GM21423 (cell line): ENCODE data around the gene YIPF1.
"Not testable (repeated sequence)": the region's sequence is repeated elsewhere in the genome, so short reads cannot be mapped to it uniquely, and the experiment has no call there.

Experiments
- ATAC-seq: cut with Tn5 transposase; IDR thresholded peaks from one replicate; pipeline ENCODE4 v1.9.1; 2021; ENCODE audit warnings: mild to moderate bottlenecking, moderate library complexity; ENCODE audit not compliant: unreplicated experiment

The YIPF1 gene

GRCh38 chr1:53895421-53895820 is 5.8 kb upstream of the YIPF1 start:
- ATAC-seq, result no peak

GRCh38 chr1:53894644-53895043 is 5.0 kb upstream of the YIPF1 start:
- ATAC-seq, result no peak

GRCh38 chr1:53893999-53894636 is 4.5 kb upstream of the YIPF1 start, which contains the start of gene DIO1:
Gene DIO1 (plus strand): TSS chr1:53894187. CDS start chr1:53894211, 24 bp downstream.
- no peak for ATAC-seq

- ATAC-seq, result no peak
Measured at GRCh38 chr1:53892911-53893310, 3.3 kb upstream of the YIPF1 start.

GRCh38 chr1:53891678-53892077 is 2.1 kb upstream of the YIPF1 start:
- ATAC-seq, result no peak

- no peak for ATAC-seq
Measured at GRCh38 chr1:53891018-53891417, 1.4 kb upstream of the YIPF1 start.

GRCh38 chr1:53890522-53890941 is 935 bp upstream of the YIPF1 start:
- no peak for ATAC-seq

GRCh38 chr1:53888681-53889080 is 916 bp downstream of the YIPF1 start:
- no peak for ATAC-seq

GRCh38 chr1:53883600-53883999 is 6.0 kb downstream of the YIPF1 start:
- not testable (repeated sequence) for ATAC-seq

- ATAC-seq, result not testable (repeated sequence)
Measured at GRCh38 chr1:53881853-53882252, 7.7 kb downstream of the YIPF1 start.

- no peak for ATAC-seq
Measured at GRCh38 chr1:53878492-53879105, 11.0 kb downstream of the YIPF1 start.

GRCh38 chr1:53875150-53875549 is 14.4 kb downstream of the YIPF1 start:
- not testable (repeated sequence) for ATAC-seq

GRCh38 chr1:53871773-53872484 is 17.7 kb downstream of the YIPF1 start:
- no peak for ATAC-seq

GRCh38 chr1:53871221-53871620 is 18.4 kb downstream of the YIPF1 start:
- ATAC-seq, result no peak

GRCh38 chr1:53869454-53870117 is 20.0 kb downstream of the YIPF1 start:
- ATAC-seq, result no peak

- ATAC-seq, result no peak
Measured at GRCh38 chr1:53868565-53868964, 21.0 kb downstream of the YIPF1 start.

- ATAC-seq, result no peak
Measured at GRCh38 chr1:53862507-53862906, 27.1 kb downstream of the YIPF1 start.

GRCh38 chr1:53860967-53861411 is 28.6 kb downstream of the YIPF1 start:
- ATAC-seq, result no peak

- no peak for ATAC-seq
Measured at GRCh38 chr1:53851571-53852285, 37.9 kb downstream of the YIPF1 start.

GRCh38 chr1:53850082-53850673 is 39.4 kb downstream of the YIPF1 start:
- ATAC-seq, result no peak
